Fibroblast of lung (primary cell): Measurements from ENCODE around the gene ZNF691.
"Not testable (repeated sequence)": the region's sequence is repeated elsewhere in the genome, so short reads cannot be mapped to it uniquely, and the experiment has no call there.

Source experiments
- CTCF ChIP-seq, 2 donors: IDR thresholded peaks in 1 of 2; conservative IDR thresholded peaks in 1 of 2; 1 replicate in 1 of 2; 2 replicates in 1 of 2; pipeline ENCODE4 v1.5.1; 2011 to 2012; ENCODE audit warnings: low read length in 2 of 2, control low read depth in 1 of 2, inconsistent platforms in 1 of 2, low read depth in 1 of 2, mild to moderate bottlenecking in 1 of 2
- EZH2 ChIP-seq: IDR thresholded peaks from 2 replicates; pipeline ENCODE4 v1.5.1; 2012; ENCODE audit warnings: low read length, control low read depth, mild to moderate bottlenecking; ENCODE audit errors: missing control alignments

DNA sequence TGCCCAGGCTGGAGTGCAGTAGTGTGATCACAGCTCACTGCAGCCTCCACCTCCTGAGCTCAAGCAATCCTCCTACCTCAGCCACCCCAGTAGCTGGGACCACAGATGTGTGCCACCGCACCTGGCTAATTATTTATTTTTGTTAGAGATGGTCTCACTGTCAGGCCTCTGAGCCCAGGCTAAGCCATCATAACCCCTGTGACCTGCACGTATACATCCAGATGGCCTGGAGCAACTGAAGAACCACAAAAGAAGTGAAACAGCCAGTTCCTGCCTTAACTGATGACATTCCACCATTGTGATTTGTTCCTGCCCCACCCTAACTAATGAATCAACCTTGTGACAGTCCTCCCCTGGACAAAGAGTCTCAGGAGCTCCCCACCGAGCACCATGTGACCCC, 10.1 kb downstream of the ZNF691 start:
- not testable (repeated sequence) for TF ChIP-seq CTCF (conservative IDR thresholded peaks at IDR 0.05 in 1 of 2, IDR thresholded peaks at IDR 0.05 in 1 of 2; ENCODE audit: low read depth in 1 of 2, low read length in 2 of 2); EZH2
